OCI-LY1 (cell line): ENCODE measurements around the gene EXOSC10.

ENCODE experiments used
- H2AFZ ChIP-seq: fragments of 200-600 bp; sonication (generic), shearing (Covaris generic); 2 replicates; pipeline ENCODE4 v1.6.0; 2014; ENCODE audit warnings: antibody characterized with exemption, mild to moderate bottlenecking, low read length
- H3F3A ChIP-seq: fragments of 200-600 bp; sonication (generic), shearing (Covaris generic); 2 replicates; pipeline ENCODE4 v1.6.0; 2014; ENCODE audit warnings: mild to moderate bottlenecking, antibody characterized with exemption, low read length, moderate library complexity; ENCODE audit not compliant: insufficient read depth
- H3K27ac ChIP-seq: fragments of 200-600 bp; sonication (generic); 2 replicates; pipeline ENCODE4 v1.5.1; 2014; ENCODE audit warnings: low read length, mixed run types, mild to moderate bottlenecking, low read depth; ENCODE audit not compliant: poor library complexity, severe bottlenecking
- H3K27me3 ChIP-seq: fragments of 200-600 bp; sonication (generic); 2 replicates; pipeline ENCODE4 v1.6.0; 2014; ENCODE audit warnings: antibody characterized with exemption, mild to moderate bottlenecking, low read length, moderate library complexity; ENCODE audit not compliant: insufficient read depth
- H3K36me3 ChIP-seq: fragments of 200-600 bp; sonication (generic); 2 replicates; pipeline ENCODE4 v1.6.1; 2014; ENCODE audit warnings: mild to moderate bottlenecking, antibody characterized with exemption, low read length, moderate library complexity, mixed read lengths; ENCODE audit not compliant: insufficient read depth
- H3K4me1 ChIP-seq: fragments of 200-600 bp; sonication (generic); 2 replicates; pipeline ENCODE4 v1.5.1; 2014; ENCODE audit warnings: mild to moderate bottlenecking, low read length, moderate library complexity; ENCODE audit not compliant: insufficient read depth, severe bottlenecking
- H3K4me2 ChIP-seq: fragments of 200-600 bp; sonication (generic), shearing (Covaris generic); 2 replicates; pipeline ENCODE4 v1.6.1; 2014; ENCODE audit warnings: low read length
- H3K4me3 ChIP-seq: fragments of 200-600 bp; sonication (generic); 2 replicates; pipeline ENCODE4 v1.5.1; 2014; ENCODE audit warnings: low read length, low read depth, mild to moderate bottlenecking, mixed read lengths; ENCODE audit not compliant: poor library complexity, severe bottlenecking
- H3K79me2 ChIP-seq: fragments of 200-600 bp; shearing (Covaris generic); 2 replicates; pipeline ENCODE4 v1.6.1; 2016; ENCODE audit warnings: mixed run types, low read length, mixed read lengths; ENCODE audit not compliant: insufficient read depth
- H3K9ac ChIP-seq: fragments of 200-600 bp; sonication (generic), shearing (Covaris generic); 2 replicates; pipeline ENCODE4 v1.6.1; 2014; ENCODE audit warnings: mild to moderate bottlenecking, low read length, mixed read lengths
- H3K9me2 ChIP-seq: fragments of 200-600 bp; sonication (generic), shearing (Covaris generic); 2 replicates; pipeline ENCODE4 v1.6.1; 2014; ENCODE audit warnings: low read depth, mild to moderate bottlenecking, low read length, mixed read lengths
- H3K9me3 ChIP-seq: fragments of 200-600 bp; shearing (Covaris generic); 2 replicates; pipeline ENCODE4 v1.6.1; 2014; ENCODE audit warnings: low read length, mixed read lengths
- H4K20me1 ChIP-seq: fragments of 200-600 bp; sonication (generic), shearing (Covaris generic); 2 replicates; pipeline ENCODE4 v1.6.0; 2016; ENCODE audit warnings: mild to moderate bottlenecking, low read length; ENCODE audit not compliant: insufficient read depth
- CTCF ChIP-seq: fragments of 200-600 bp; sonication (generic), shearing (Covaris generic); IDR thresholded peaks from 2 replicates; pipeline ENCODE4 v1.5.1; 2017; ENCODE audit warnings: mild to moderate bottlenecking, antibody characterized with exemption, low read length, moderate library complexity, mixed read lengths
- EZH2 ChIP-seq: fragments of 200-600 bp; sonication (generic), shearing (Covaris generic); IDR thresholded peaks from 2 replicates; pipeline ENCODE4 v1.8.0; 2017; ENCODE audit warnings: borderline replicate concordance, mixed run types, mild to moderate bottlenecking, antibody characterized with exemption, low read length, moderate library complexity, mixed read lengths

Gene EXOSC10

GRCh38 chr1:11142618-11143391 lies 43.1 kb upstream of the EXOSC10 start:
- H3K27ac ChIP-seq: peak overlapping the region; percentile 93

GRCh38 chr1:11138952-11139351 lies 39.3 kb upstream of the EXOSC10 start:
- Histone ChIP-seq H3K27ac (no peak overlapping the region), H3K9me2 (no peaks in the 10 kb centered on the region), H3K4me1 (peaks cover 17% of the 10 kb centered on the region)

More at GRCh38 chr1:11142618-11143391, 43.1 kb upstream of the EXOSC10 start:
- no peak overlapping the region for H2AFZ ChIP-seq
- peaks cover 29% of the 10 kb centered on the region for H3K4me1 ChIP-seq
- no peak overlapping the region for H3K4me3 ChIP-seq
- H3K9me2 ChIP-seq: no peaks in the 10 kb centered on the region
- no peaks in the 10 kb centered on the region for H3K9me3 ChIP-seq
- peak overlapping the region; percentile 57 for H3K9ac ChIP-seq
- H3K79me2 ChIP-seq: no peaks in the 10 kb centered on the region
- no peaks in the 10 kb centered on the region; the same call in 1 of the 2 replicates for H3F3A ChIP-seq
- no peaks in the 10 kb centered on the region for H4K20me1 ChIP-seq
- no peak for TF ChIP-seq CTCF
- no peak for TF ChIP-seq EZH2
- no peaks in the 10 kb centered on the region for H3K27me3 ChIP-seq
- H3K4me2 ChIP-seq: peak overlapping the region; percentile 26; the same call in 1 of the 2 replicates
- H3K36me3 ChIP-seq: peaks cover 72% of the 10 kb centered on the region

GRCh38 chr1:11138029-11138428 lies 38.4 kb upstream of the EXOSC10 start:
- Histone ChIP-seq H3K27me3 (no peaks in the 10 kb centered on the region), H3K9me2 (no peaks in the 10 kb centered on the region), H3K36me3 (peaks cover 62% of the 10 kb centered on the region)

More at GRCh38 chr1:11138952-11139351, 39.3 kb upstream of the EXOSC10 start:
- no peak overlapping the region for H3K4me3 ChIP-seq
- no peak overlapping the region for H2AFZ ChIP-seq
- H3K36me3 ChIP-seq: peaks cover 60% of the 10 kb centered on the region
- no peak for TF ChIP-seq EZH2
- TF ChIP-seq CTCF: no peak
- H3F3A ChIP-seq: no peaks in the 10 kb centered on the region; the same call in 1 of the 2 replicates
- no peaks in the 10 kb centered on the region for H3K9me3 ChIP-seq
- H4K20me1 ChIP-seq: no peaks in the 10 kb centered on the region
- H3K27me3 ChIP-seq: no peaks in the 10 kb centered on the region
- no peaks in the 10 kb centered on the region for H3K79me2 ChIP-seq
- no peak overlapping the region for H3K9ac ChIP-seq
- no peak overlapping the region for H3K4me2 ChIP-seq

More at GRCh38 chr1:11138029-11138428, 38.4 kb upstream of the EXOSC10 start:
- Histone ChIP-seq H2AFZ (no peak overlapping the region), H3K4me2 (no peak overlapping the region), H3K9ac (no peak overlapping the region), H3K79me2 (no peaks in the 10 kb centered on the region), H3K4me1 (peaks cover 8% of the 10 kb centered on the region), H3K9me3 (no peaks in the 10 kb centered on the region), H3K4me3 (no peak overlapping the region), H3K27ac (no peak overlapping the region), H3F3A (no peaks in the 10 kb centered on the region), H4K20me1 (no peaks in the 10 kb centered on the region)
- TF ChIP-seq EZH2 (no peak), CTCF (no peak)
